HFF-Myc (cell line): ENCODE data around the gene THNSL1.

ENCODE experiments used
- DNase-seq: peaks from one replicate; pipeline ENCODE4 v3.0.0-alpha.2; 2011; ENCODE audit warnings: low read depth; ENCODE audit errors: extremely low read depth
- H3K4me3 ChIP-seq: replicated peaks from 2 replicates; pipeline ENCODE4 v1.5.1; 2011; ENCODE audit warnings: low read depth, mild to moderate bottlenecking, control low read depth, low read length
- TF ChIP-seq, protein P1 (sequence below): IDR thresholded peaks from 2 replicates; pipeline ENCODE4 v1.5.1; 2012; ENCODE audit warnings: mild to moderate bottlenecking, low read depth, low read length, control low read depth; ENCODE audit errors: missing control alignments

Gene THNSL1

DNA sequence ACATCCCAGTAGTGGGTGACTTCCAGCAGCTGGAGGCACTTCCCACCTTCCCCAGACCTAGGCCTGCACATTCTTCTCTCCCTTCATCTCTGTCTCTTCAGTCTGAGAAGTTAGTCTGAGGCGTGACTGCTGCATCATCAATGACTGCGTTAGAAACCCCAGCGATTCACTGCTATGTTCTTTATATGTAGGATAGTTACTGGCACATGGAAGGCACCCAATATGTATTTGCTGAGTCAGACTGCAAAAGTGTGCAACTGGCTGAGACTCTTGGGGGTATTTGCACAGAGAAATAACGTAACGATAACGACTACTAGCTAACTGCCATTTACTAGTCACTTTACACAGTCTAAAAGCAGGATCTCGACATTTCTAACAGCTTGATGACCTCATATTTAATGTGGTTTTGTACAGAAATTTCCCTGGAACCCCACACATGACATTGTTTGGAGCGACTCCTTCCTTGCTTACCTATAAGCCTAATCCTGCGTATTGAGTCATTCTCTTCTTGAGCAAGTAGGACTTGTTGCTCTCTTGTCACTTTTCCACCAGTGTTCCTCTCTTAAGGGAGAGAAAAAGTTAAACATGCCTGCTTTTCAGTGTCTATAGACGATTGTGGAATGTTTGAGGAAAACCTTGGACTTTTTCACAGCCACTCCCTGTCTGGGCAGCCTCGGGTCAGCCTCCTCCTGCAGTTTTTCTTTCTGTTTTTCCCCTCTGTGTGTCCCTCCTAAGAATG is 45.5 kb downstream of the THNSL1 start:
- DNase-seq: no peak
- no peak overlapping the region for H3K4me3 ChIP-seq
- TF ChIP-seq, protein P1, sequence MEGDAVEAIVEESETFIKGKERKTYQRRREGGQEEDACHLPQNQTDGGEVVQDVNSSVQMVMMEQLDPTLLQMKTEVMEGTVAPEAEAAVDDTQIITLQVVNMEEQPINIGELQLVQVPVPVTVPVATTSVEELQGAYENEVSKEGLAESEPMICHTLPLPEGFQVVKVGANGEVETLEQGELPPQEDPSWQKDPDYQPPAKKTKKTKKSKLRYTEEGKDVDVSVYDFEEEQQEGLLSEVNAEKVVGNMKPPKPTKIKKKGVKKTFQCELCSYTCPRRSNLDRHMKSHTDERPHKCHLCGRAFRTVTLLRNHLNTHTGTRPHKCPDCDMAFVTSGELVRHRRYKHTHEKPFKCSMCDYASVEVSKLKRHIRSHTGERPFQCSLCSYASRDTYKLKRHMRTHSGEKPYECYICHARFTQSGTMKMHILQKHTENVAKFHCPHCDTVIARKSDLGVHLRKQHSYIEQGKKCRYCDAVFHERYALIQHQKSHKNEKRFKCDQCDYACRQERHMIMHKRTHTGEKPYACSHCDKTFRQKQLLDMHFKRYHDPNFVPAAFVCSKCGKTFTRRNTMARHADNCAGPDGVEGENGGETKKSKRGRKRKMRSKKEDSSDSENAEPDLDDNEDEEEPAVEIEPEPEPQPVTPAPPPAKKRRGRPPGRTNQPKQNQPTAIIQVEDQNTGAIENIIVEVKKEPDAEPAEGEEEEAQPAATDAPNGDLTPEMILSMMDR: no peak

GRCh38 chr10:25063157-25063556 is 46.7 kb downstream of the THNSL1 start:
- no peak for DNase-seq
- TF ChIP-seq, protein P1: no peak
- H3K4me3 ChIP-seq: no peak overlapping the region

- TF ChIP-seq, protein P1: no peak
- DNase-seq: no peak
- no peak overlapping the region for H3K4me3 ChIP-seq
These were observed 47.2 kb downstream of the THNSL1 start for GRCh38 chr10:25063644-25064043.

DNA sequence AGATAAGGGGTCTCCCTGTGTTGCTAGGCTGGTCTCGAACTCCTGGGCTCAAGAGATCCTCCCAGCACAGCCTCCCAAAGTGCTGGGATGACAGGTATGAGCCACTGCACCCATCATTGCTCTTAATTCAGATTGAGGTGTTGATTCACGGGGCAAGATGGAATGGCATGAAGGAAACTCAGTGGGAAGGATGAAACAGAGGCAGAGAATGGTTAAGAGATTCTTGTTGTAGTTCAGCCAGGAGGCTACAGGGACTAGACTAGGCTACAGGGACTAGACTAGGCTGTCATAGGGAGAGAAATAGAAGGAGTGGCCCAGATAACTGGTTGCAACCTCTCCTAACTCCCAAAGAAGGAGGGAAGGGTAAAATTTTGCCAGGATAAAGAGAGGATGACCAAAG is 48.0 kb downstream of the THNSL1 start:
- DNase-seq: no peak
- TF ChIP-seq, protein P1: no peak
- H3K4me3 ChIP-seq: no peak overlapping the region

DNA sequence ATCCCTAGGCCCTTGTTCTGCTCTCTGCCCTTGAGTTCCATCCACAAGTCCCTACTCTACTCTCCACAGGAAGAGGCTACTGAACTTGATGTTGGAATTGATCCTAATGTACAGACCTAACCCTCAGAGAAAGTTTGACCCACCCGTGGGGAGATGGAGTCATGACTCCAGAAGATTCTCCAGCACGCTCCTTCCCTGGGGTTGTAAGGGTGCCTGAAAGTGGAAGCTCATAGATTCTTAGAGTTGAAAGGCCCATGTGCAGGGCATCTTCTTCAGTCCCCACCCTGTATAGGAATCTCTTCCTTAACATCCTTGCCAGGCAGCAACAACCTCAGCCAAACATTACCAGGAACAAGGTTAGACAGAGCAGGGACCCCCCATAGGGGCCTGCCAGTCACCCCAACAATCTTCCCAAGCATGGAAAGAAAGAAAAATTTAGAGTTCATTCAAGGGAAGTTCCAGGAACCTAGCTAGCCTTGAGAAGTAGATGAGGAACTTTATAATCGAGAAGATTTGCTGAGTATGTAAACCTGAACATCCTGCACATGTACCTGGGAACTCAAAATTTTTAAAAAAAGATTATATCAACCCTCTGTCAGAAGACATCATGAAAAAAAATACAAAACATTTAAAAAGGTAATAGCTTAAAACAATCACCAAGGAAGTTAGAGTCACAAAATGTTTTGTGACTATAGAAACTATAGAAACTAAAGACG is 49.5 kb downstream of the THNSL1 start:
- no peak overlapping the region for H3K4me3 ChIP-seq
- no peak for DNase-seq
- TF ChIP-seq, protein P1: no peak

DNA sequence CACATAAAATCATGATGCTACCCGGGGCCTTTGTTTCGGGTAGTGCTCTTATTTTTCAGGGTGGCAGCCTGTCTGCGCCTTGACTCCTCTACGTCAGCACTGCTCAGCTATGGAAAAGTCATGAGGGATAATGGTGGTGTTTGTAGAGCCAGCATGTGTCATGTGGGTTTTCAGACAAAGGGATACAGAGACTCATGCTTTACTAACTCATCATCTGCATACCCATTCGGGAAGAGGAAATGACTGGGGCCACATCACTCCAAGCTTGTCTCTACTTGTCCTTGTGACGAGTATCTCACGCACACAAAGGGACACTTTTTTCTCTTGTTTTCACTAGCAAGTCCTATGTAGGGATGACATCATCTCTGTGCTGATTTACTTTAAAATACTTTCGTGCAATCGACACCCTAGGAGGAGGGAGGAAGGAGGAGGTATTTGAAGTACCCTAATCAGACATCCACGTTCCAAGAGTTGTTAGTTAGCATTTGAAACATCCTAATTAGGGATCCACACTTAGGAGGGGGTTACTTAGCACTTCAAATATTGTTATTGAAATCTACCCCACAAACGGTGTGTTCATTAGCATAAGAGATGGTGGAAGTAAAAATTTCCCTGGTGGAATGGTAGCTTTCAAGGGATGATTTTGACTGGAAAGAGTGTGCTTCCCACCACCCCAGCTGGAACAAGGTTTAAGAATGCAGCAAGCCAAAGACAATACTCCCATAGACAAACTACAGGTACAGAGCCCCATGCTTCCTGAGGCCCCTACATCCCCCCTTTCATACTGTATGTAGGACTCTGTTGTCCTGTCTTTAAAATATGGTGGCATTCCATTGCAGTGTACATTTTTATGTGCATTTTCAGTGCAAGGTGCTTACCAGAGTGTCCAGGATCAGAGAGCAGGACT is 52.0 kb downstream of the THNSL1 start:
- DNase-seq: no peak
- no peak overlapping the region for H3K4me3 ChIP-seq
- TF ChIP-seq, protein P1: no peak
